SKM-1 (cell line): ENCODE measurements around the gene MGAT5.

Experiments used
- DNase-seq: peaks from one replicate; lab custom pipeline; 2025; ENCODE audit not compliant: unreplicated experiment; lab: John Stamatoyannopoulos, UW

The MGAT5 gene

DNA sequence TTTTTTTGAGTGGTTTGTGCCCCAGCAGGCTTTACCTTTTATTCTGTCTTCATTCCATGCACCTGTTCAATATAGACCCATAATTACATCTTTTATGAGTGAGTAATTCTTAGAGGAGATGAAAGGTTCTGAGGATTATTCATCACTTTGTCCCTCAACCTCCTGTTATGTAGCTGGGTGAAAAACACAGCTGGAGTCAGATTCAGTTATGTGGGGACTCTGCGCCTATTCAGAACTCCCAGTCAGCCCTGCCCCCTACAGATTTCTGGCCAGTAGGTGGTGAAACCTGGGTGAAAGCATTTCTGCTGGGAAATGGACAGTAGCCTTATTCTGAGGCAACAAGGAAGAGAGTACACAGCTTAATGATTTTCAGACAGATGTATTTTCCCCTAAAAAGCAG, 107.8 kb downstream of the MGAT5 start:
- DNase-seq: no peak

DNA sequence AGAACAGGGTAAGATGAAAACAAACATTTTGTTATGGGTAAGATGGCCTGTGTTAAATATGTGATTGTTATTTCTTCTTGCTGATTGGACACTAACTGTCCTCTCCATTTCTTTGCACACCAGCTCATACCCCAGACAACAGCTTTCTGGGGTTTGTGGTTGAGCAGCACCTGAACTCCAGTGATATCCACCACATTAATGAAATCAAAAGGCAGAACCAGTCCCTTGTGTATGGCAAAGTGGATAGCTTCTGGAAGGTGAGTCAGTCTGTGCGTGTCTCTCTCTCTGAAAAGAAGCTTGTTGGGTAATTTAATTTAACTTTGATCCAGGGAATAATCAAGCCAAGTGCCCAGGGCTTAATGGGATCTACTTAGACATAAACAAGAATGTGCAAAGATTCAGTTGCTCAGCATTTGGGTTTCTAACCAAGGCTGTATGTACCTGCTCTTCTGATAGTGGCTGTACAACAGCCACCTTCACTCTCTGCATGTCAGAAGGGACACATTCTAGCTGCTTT, 108.3 kb downstream of the MGAT5 start:
- no peak for DNase-seq

DNA sequence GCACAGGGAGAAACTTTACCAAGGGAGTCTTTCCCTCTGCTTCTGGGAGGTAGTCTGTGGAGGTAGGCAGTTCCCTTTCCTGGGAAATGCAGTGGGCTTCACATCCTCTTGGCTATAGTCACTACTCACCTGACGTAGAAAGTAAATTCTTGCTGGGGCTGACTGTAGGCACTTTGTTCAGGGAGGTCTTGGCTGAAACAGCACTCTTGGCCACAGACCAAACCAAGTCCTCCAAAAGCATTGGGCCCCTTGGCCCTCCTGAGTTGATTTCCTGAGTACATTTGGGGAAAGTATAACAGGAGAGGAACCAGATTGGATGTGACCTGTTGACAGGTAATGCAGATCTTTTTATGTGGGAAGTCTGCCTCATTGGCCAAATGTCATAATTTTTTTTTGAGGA, 108.9 kb downstream of the MGAT5 start:
- no peak for DNase-seq

DNA sequence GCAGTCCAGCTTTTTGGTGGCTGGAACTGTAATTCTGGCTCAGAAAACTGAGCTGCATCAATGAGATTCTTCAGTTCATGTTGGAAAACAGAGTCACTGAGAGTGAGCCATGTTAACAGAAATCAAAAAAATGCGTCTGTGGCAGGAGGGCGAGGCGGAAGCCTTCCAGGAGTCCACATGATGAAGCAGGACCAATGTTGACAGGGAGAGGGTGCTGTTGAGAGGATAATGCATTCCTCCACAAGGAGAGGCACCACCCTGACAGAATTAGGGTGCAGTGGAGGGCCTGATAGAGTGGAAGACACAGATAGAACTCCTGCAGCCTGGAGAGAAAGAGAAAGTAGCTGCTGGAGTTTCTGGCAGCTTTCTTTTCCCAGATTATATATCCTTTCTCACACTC, 111.5 kb downstream of the MGAT5 start:
- no peak for DNase-seq

DNA sequence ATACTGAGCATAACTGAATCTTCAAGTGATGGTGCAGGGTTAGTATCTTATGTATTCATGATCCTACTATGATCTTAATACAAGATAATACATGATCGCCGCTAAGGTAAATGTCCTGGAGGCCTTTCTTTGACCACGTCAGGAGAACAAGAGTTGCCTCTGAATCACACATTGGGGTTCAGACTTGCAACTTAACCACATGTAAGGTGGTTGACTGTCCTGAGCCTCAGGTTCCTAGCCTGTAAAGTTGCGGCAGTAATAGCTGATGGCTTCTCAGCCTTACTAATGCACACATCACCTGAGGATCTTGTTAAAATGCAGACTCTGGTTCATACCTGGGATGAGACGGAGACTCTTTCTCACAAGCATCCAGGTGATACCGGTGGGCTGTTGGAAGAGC, 112.5 kb downstream of the MGAT5 start:
- DNase-seq: no peak

DNA sequence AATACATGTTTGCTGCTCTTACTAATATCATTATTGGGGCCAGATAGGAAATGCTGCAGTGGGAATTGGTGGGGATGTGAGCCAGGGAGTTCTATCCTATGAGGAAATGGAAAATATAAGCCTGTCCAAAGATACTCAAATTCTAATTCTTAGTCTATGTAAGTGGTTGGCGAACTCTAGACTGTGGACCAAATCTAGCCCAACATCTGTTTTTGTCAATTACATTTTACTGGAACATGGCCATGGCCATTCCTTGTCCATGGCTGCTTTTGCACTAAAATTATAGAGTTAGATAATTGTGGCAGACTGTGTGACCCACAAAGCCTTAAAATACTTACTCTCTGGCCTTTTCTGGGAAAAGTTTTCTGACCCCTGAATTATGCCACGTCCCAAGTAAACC, 113.3 kb downstream of the MGAT5 start:
- DNase-seq: no peak

DNA sequence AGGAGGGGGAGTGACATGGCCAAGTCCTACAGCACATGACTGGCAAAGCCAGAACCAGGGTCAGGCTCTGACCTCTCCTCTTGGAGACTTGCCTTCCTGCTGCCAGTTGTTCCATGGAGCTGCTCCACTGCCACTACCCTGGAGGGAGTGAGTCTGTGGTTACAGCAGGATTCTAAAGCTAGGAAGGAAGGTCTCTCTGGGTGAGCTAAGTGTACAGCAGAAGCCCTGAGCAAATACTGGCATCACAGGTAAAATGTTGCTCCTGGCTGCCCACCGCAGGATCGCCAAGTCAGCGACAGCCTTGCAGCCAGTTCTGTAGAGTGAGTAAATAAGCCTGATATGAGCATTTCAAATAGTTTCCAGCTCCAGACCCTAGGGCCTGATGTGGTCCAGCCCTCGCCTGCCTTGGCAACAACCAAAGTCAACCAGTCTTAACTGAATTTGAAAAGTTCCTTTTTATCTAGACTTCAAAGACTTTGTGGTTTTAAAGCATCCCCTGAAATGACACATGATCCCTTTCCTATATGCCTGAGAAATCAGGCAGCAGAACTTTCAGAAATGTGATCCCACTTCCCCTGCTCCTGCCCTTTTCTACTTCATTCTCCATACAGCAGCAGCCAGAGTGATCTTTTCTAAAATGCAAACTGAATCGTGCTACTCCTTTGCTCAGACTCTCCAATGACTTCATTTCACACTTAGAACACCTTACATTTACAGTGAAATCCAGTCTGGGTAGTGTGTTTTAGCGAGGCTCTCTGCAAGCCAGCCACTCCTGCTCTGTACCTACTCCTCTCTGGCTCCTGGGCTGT, 114.3 kb downstream of the MGAT5 start:
- no peak for DNase-seq

DNA sequence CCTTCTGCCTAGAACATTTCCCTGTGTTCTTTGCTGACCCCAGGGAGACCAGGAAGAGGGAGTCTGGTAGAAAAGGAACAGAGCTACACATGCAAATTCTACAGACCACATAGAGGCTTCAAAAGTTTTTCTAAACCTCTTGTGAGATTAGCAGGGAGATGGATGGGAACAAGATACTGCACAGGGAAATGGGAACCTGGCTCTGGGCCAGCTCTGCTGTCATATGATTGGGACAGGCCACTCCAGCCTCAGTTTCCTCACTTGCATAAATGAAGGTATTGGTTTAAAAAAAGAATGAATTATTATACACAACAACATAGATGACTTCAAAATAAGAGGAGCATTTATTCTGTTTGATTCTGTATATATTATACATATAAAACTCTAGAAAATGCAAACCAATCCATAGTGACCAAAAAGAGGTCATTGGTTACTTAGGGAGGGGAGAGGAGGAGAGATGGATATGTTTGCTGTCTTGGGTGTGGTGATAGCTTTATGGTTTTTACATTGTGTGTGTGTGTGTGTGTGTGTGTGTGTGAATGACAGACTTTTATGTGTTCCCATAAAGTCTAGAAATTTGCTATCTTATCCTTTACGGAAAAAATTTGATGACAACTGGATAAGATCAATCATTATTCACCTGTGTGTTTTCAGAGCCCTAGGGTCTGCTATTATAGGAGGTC, 115.5 kb downstream of the MGAT5 start:
- no peak for DNase-seq

DNA sequence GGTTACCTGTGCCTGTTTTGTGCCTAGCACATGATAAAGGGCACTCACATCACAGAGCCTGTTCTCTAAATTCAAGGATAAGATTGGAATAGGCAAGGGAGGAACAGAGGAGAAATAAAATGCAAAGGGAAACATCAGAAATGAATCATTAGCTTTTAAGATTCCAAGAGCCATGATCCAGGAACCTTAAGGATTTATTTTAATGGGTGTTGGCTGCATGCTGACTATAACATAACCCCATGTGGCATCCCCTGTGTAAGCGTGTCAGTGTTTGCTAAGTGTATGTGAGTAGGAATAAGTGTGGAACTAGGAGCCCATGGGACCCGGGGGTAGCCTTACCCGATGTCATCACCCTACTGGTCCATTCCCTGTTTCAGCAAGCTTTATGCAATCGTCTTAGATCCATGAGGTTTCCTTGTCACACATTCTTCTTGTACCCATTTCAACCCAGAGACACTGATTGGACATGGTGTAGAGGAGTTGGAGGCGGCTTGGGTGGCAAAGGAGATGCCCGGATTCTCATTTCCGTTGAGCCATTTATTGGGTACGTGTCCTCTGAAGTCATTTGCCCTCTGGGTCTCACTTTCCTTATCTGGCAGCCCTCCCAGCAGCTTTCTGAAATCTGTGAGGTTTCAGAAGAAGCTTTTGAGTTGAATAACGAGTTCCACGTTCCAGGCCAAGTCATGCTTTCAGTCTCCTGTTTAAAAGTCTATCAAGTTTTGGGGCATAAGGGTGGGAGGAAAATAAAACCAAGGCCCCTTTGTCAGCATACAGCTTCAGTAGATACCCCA, 117.0 kb downstream of the MGAT5 start:
- DNase-seq: no peak

DNA sequence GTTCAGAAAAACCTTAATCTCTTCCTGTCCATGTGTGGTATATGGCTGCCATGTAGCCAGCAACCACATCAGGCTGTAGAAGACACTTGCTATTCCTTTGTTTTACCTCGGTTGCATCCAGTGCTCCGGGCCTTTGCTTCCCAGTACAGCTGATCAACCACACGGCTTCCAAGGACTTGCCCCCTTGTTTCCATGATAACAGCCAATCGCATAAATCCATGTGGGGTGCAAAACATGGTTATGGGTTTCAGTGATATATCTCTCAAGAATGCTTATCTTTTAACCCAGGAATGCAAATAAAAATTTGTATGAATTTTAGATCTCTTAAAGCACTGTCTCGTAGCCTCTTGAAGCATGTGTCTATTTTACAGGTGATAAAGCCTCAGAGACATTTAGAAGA, 118.3 kb downstream of the MGAT5 start:
- no peak for DNase-seq

DNA sequence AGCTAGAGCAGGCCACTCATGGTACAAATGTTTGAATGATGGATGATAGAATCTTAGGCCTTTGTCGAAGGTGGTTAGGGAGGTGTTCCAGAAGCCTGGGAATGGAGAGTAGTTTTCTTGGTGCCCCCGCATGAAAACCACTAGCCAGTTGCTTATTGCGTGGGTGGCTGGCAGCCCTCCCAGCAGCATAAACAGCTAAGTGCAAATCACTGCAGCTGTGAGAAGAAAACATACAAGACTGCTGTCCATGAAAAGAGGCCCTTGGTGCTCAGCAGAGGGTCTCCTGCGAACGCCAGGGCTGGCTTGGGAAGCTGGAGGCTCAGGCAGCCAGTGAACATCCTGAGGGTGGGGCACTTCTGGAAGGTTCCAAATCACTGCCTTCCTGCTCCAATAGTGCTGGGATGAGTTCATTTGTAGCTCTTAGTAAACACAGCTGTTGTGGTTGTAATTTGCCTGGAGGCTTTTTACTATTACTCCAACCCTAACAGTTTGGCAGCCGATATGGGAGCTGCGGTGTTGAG, 118.8 kb downstream of the MGAT5 start:
- no peak for DNase-seq

DNA sequence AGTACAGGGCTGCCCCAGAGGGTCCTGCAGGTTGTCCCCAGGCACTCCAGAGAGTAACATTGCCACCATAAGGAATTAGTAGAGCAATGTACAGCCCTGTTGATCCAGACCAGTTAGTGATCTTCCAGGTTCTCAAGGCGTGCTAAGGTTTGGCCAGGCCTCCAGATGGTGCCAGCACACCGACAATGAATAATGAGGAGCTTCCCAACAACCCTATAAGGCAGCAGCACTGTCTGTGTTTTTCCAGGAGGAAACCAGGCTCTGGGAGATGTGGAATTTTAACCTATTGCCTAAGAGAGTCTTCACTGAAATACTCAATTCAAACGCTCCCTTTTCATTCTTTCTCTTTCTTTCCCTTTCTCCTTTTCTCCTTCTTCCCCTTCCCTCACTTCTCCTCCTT, 122.1 kb downstream of the MGAT5 start:
- no peak for DNase-seq

DNA sequence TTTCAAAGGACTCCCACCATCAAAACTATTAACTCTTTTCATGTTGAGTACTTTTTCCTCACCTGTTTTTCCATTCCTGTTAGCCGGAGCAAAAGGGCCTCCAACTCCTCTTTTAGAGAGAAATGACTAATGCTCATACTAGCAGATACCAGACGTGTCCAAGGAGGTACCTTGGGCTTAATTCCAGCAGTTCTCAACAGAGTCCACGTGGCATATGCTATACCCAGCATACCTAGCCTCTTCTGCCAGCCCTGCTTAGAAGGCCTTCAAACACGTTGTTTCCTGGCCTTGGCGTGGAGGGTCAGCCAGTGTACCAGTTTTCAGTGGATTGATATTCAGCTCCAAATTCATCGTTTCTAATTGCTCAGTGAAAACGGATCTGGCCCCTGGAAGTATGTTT, 123.9 kb downstream of the MGAT5 start:
- DNase-seq: no peak

DNA sequence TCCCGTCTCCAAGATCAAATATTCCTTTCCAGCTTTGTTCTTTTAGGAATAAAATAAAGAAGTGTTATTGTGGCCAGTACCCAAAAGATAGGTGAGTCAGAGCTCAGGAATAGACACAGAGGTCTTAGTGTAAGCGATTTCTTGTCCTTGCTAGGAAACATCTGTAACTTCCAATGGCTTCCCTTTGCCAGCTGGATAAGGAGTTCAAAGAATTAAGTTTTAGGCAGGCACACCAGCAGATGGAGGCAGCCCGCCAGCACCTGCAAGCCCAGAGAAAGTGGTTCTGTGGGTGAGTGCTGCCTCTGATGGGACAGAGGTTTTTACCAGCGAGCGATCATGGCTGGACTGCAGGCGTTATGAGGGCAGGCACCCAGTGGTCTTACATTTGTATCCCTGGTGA, 125.4 kb downstream of the MGAT5 start:
- no peak for DNase-seq

DNA sequence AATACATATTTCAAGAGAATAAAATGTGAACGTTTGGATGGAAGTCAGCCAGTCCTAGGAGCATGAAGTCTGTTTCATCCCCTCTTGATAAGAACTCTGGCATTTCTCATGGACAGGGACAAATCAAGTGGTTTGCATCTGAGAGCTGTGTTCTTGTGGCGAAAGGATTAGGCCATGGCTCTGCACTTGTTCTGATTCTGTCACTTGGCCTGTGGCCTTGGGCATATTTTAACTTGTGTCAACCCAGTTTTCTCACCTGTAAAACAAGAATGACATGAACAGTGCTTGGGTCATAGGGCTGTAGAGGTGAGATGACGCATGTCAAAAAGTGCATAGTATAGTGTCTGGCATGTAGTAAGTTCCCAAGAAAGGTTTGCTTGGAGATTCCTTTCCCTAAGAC, 125.8 kb downstream of the MGAT5 start:
- DNase-seq: no peak

DNA sequence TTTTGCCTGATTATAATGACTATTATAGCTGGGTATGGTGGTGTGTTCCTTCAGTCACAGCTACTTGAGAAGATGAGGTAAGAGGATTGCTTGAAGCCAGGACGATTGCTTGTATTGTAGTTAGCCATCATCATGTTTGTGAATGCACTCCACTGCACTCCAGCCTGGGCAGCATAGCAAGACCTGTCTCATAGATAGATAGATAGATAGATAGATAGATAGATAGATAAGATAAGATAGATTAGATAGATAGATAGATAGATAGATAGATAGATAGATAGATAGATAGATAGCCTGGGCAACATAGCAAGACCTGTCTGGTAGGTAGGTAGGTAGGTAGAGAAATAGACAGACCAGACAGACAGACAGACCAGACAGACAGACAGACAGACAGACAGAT, 127.3 kb downstream of the MGAT5 start:
- DNase-seq: no peak

DNA sequence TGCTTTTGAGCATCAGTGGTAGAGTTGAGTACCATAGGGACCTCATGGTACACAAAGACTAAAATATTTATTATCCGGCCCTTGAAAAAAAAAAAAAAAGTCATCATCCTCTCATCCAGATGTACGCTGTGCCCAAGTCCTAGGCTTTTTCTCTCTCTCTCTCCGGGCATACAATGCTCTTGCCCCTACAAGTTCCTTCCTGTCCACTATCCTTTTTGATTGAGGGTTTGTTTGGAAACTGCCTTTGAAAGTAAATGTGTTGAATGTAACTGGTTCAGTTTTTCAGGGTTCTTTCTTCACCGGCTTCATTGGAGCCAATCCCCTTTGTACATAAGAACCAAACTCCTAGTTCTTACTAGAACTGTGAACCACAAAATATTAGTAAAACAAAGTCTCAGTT, 130.3 kb downstream of the MGAT5 start:
- no peak for DNase-seq

DNA sequence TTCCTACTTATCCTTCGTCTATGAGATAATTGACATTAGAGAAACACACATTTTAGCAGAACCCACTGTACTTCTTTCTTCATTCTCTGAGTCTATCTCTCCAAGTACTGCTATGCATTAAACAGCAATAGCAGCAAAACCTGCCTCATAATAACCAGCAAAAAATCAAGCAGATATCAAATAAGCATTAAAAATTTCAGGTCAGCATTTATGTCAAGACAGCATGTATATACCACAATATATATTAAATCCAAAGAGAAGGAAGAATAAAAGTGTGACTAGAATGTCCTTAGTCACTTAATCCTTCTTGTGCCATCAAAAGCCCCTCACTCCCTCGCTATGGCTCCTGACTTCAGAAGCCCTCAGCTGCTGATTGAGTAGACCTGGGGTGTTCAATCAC, 131.3 kb downstream of the MGAT5 start:
- no peak for DNase-seq

DNA sequence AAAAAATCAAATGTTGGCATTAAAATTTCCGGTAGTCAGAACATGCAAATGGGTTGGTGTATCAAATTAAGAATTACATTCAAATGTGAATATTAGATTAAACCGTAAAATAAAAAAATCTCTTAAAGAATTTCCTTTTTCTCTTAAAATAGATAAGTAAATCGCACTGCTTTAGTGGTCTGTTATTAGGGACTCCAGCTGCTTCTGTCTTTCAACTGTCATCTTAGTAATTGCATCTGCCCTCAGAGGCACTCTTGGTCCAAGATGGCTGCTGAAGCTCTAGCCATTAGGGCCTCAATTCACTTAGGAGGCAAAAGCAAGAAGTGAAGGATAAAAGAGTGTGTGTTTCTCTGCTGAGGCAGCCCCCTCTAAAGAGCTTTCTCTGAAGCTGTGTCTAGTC, 132.4 kb downstream of the MGAT5 start:
- no peak for DNase-seq

DNA sequence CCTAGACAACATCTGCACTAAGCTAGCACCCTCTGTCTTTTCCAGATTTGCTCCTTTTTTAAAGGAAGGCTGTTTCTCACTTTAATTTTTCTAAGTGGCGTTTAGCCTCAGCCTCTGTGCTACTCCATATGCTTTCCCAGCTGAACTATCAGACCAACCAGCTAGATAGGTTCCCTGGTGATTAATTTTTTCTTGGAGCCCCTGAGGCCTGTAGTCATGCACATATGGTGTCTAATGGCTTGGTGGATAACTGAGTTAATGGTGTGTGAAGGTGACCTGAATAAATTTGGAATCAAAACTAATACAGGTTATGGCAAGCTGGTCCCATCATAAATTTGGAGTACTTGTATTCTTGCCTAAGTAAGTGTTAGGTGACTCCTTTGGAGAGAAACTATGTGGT, 135.5 kb downstream of the MGAT5 start:
- no peak for DNase-seq

DNA sequence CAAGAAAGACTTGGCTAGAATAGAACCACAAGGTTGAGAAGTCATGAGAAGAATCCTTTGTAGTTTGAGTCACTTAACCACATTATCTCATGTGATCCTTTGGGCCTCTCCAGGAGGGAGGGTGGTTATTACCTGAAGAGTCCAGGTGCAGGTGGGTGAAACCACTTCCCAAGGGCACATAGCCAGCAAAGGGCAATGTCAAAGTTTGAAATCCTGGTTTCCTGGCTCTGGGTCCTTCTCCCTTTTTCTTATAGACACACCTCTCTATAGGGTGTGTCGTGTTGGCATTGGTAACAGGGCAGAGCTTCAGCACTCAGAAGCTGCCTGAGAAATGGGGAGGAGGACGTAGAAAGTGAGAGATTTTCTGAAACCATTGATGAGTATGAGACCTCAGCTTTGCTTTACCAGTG, 137.9 kb downstream of the MGAT5 start:
- DNase-seq: no peak
